HCT116 (cell line): ENCODE measurements around the gene POTEM. TPM values are rescaled to one million over a fixed set of nuclear protein-coding genes. Genes with fewer than 3 reads are reported as not detected.
"Not testable (repeated sequence)": the region's sequence is repeated elsewhere in the genome, so short reads cannot be mapped to it uniquely, and the experiment has no call there.

Source experiments
- ATAC-seq: fragments of 200-7000 bp; cut with Tn5 transposase; 2 replicates; pipeline ENCODE4 v1.9.1; 2020; ENCODE audit warnings: mild to moderate bottlenecking, moderate library complexity
- BruUV-seq: library from RNA; stranded (reverse); fragments of 400-500 nt; replicated peaks from 2 replicates; lab custom pipeline; 2021; lab: Mats Ljungman, UMichigan
- CTCF ChIA-PET: fragments of 300-600 bp; sonication (Branson Sonifier 250); formaldehyde crosslinking; loops from one replicate; lab custom pipeline; 2021; ENCODE audit warnings: antibody characterized with exemption; lab: Charles Lee
- POLR2A ChIA-PET: fragments of 300-600, 350-600 bp; sonication (Branson Sonifier 250); formaldehyde crosslinking; loops from one replicate; lab custom pipeline; 2021; ENCODE audit warnings: antibody characterized with exemption; lab: Charles Lee
- RAD21 ChIA-PET, 2 experiments: fragments of 300-600 bp; sonication (Branson Sonifier 250); formaldehyde crosslinking; loops; one replicate each; lab custom pipeline; 2023; ENCODE audit warnings: low total read pairs in 2 of 2; ENCODE audit not compliant: uncharacterized antibody in 2 of 2, unreplicated experiment in 2 of 2, low non-redundant PET in 1 of 2; lab: Charles Lee
- DNase-seq: peaks from one replicate; pipeline ENCODE4 v3.0.0-alpha.2; 2010; ENCODE audit warnings: low read depth, low spot score
- H2AFZ ChIP-seq: fragments of 200-600 bp; shearing (Covaris generic), sonication (generic); 2 replicates; pipeline ENCODE4 v1.6.1; 2017; ENCODE audit warnings: low read depth, mixed run types, mixed read lengths, antibody characterized with exemption, low read length; ENCODE audit not compliant: poor library complexity, severe bottlenecking
- H3K27ac ChIP-seq: 2 replicates; pipeline ENCODE4 v1.5.1; 2012; ENCODE audit warnings: low read depth, low read length
- H3K27me3 ChIP-seq: fragments of 200-600 bp; sonication (generic); 2 replicates; pipeline ENCODE4 v1.6.1; 2016; ENCODE audit warnings: mixed run types, low read length, mixed read lengths; ENCODE audit not compliant: insufficient read depth
- H3K36me3 ChIP-seq, 2 experiments: fragments of 200-500 bp in 1 of 2; fragments of 200-600 bp in 1 of 2; sonication (Bioruptor generic) in 1 of 2; sonication (generic) in 1 of 2; 2 replicates each; pipeline versions ENCODE4 v1.5.1 to v1.6.1; 2014 to 2016; ENCODE audit warnings: low read length in 2 of 2, inconsistent platforms in 1 of 2, mixed read lengths in 1 of 2, mixed run types in 1 of 2; ENCODE audit not compliant: insufficient read depth in 2 of 2, control insufficient read depth in 1 of 2
- H3K4me1 ChIP-seq, 2 experiments: fragments of 200-600 bp in 1 of 2; sonication (generic) in 1 of 2; 2 replicates each; pipeline versions ENCODE4 v1.5.1 to v1.6.1; 2012 to 2017; ENCODE audit warnings: low read length in 2 of 2, inconsistent platforms in 1 of 2, mild to moderate bottlenecking in 1 of 2, mixed read lengths in 1 of 2, mixed run types in 1 of 2, moderate library complexity in 1 of 2; ENCODE audit not compliant: insufficient read depth in 2 of 2, control insufficient read depth in 1 of 2
- H3K4me2 ChIP-seq: fragments of 200-600 bp; sonication (generic); 2 replicates; pipeline ENCODE4 v1.6.1; 2017; ENCODE audit warnings: mixed run types, low read length, mixed read lengths
- H3K4me3 ChIP-seq, 2 experiments: fragments of 200-600 bp in 1 of 2; sonication (generic) in 1 of 2; replicated peaks in 1 of 2; 2 replicates each; pipeline ENCODE4 v1.5.1; 2011 to 2016; ENCODE audit warnings: low read length in 2 of 2, control low read depth in 1 of 2, low read depth in 1 of 2, mild to moderate bottlenecking in 1 of 2, mixed read lengths in 1 of 2, mixed run types in 1 of 2
- H3K79me2 ChIP-seq: fragments of 200-600 bp; sonication (generic); 2 replicates; pipeline ENCODE4 v1.6.1; 2017; ENCODE audit warnings: mild to moderate bottlenecking, mixed run types, low read length, moderate library complexity, mixed read lengths; ENCODE audit not compliant: insufficient read depth
- H3K9ac ChIP-seq: fragments of 200-600 bp; sonication (generic); 2 replicates; pipeline ENCODE4 v1.6.1; 2016; ENCODE audit warnings: low read length, mixed read lengths
- H3K9me2 ChIP-seq: fragments of 200-600 bp; sonication (generic), shearing (Covaris generic); 2 replicates; pipeline ENCODE4 v1.6.1; 2017; ENCODE audit warnings: mixed run types, mild to moderate bottlenecking, moderate library complexity; ENCODE audit not compliant: insufficient read depth
- H3K9me3 ChIP-seq, 2 experiments: fragments of 200-500 bp in 1 of 2; fragments of 200-600 bp in 1 of 2; sonication (Bioruptor generic) in 1 of 2; sonication (generic) in 1 of 2; 2 replicates each; pipeline ENCODE4 v1.6.1; 2014 to 2017; ENCODE audit warnings: low read length in 2 of 2, mixed read lengths in 2 of 2, inconsistent platforms in 1 of 2, low read depth in 1 of 2, mild to moderate bottlenecking in 1 of 2, mixed run types in 1 of 2, moderate library complexity in 1 of 2; ENCODE audit not compliant: control insufficient read depth in 1 of 2, insufficient read depth in 1 of 2
- H4K20me1 ChIP-seq: fragments of 200-600 bp; sonication (generic), shearing (Covaris generic); 2 replicates; pipeline ENCODE4 v1.6.1; 2017; ENCODE audit warnings: mixed run types, mild to moderate bottlenecking, moderate library complexity; ENCODE audit not compliant: insufficient read depth
- intact Hi-C: fragments of 100-400 bp; cut with micrococcal nuclease; formaldehyde crosslinking; loops from 2 replicates; pipeline ENCODE4 v1.10.0; 2022
- total RNA-seq: library from RNA; stranded (reverse); gene quantifications from one replicate; pipeline ENCODE4 v1.2.1, GENCODE V29; 2021; ENCODE audit not compliant: unreplicated experiment

The POTEM gene
- total RNA-seq, 1 experiment from 2014 or later: not detected

DNA sequence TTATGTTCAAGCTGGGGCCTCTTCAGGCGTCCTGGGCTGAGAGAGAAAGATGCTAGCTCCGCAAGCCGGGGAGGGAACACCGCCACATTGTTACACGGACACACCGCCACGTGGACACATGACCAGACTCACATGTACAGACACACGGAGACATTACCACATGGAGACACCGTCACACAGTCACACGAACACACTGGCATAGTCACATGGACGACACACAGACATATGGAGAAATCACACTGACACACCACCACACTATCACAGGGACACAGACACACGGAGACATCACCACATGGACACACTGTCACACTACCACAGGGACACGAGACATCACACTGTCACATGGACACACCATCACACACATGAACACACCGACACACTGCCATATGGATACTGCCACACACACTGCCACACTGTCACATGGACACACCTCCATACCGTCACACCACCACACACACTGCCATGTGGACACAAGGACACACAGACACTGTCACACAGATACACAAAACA, 57.9 kb downstream of the POTEM start:
- POLR2A ChIA-PET, H2AFZ ChIP-seq, RAD21 ChIA-PET, H3K9ac ChIP-seq, H3K4me2 ChIP-seq, H3K9me3 ChIP-seq, H3K27ac ChIP-seq, ATAC-seq, H4K20me1 ChIP-seq, H3K79me2 ChIP-seq, H3K27me3 ChIP-seq, H3K9me2 ChIP-seq, H3K4me3 ChIP-seq, intact Hi-C loops, BruUV-seq, CTCF ChIA-PET, H3K36me3 ChIP-seq, H3K4me1 ChIP-seq, DNase-seq: not testable (repeated sequence)

GRCh38 chr14:19026649-19027351, 59.6 kb downstream of the POTEM start:
- intact Hi-C loops, H3K4me3 ChIP-seq, H3K36me3 ChIP-seq, POLR2A ChIA-PET, H2AFZ ChIP-seq, ATAC-seq, H3K27ac ChIP-seq, H3K4me2 ChIP-seq, H3K9me3 ChIP-seq, H3K9me2 ChIP-seq, DNase-seq, H4K20me1 ChIP-seq, H3K27me3 ChIP-seq, CTCF ChIA-PET, BruUV-seq, H3K79me2 ChIP-seq, H3K4me1 ChIP-seq, RAD21 ChIA-PET, H3K9ac ChIP-seq: not testable (repeated sequence)

GRCh38 chr14:19027895-19028294, 60.7 kb downstream of the POTEM start:
- H3K9me2 ChIP-seq, intact Hi-C loops, H3K4me3 ChIP-seq, CTCF ChIA-PET, H3K9me3 ChIP-seq, H3K27ac ChIP-seq, H4K20me1 ChIP-seq, RAD21 ChIA-PET, H3K4me1 ChIP-seq, BruUV-seq, DNase-seq, H3K79me2 ChIP-seq, H3K27me3 ChIP-seq, H3K9ac ChIP-seq, H3K36me3 ChIP-seq, H2AFZ ChIP-seq, POLR2A ChIA-PET, ATAC-seq, H3K4me2 ChIP-seq: not testable (repeated sequence)

- not testable (repeated sequence) for ATAC-seq
Measured at GRCh38 chr14:19036811-19037382, 69.7 kb downstream of the POTEM start.

More at GRCh38 chr14:19036811-19037382, 69.7 kb downstream of the POTEM start:
- H3K9me3 ChIP-seq, H3K36me3 ChIP-seq, BruUV-seq, POLR2A ChIA-PET, CTCF ChIA-PET, H4K20me1 ChIP-seq, H3K4me2 ChIP-seq, H3K27ac ChIP-seq, H3K4me1 ChIP-seq, H3K79me2 ChIP-seq, DNase-seq, RAD21 ChIA-PET, intact Hi-C loops, H3K27me3 ChIP-seq, H3K4me3 ChIP-seq, H3K9ac ChIP-seq, H3K9me2 ChIP-seq, H2AFZ ChIP-seq: not testable (repeated sequence)
